G401.6 (cell line): Measurements from ENCODE around the gene CDH2.
"Not testable (repeated sequence)": the region's sequence is repeated elsewhere in the genome, so short reads cannot be mapped to it uniquely, and the experiment has no call there.

Experiments
- FAIRE-seq: peaks from 2 replicates; lab custom pipeline; 2012; peaks lifted over from hg19 to GRCh38; lab: Jason Lieb, UNC

Gene CDH2

DNA sequence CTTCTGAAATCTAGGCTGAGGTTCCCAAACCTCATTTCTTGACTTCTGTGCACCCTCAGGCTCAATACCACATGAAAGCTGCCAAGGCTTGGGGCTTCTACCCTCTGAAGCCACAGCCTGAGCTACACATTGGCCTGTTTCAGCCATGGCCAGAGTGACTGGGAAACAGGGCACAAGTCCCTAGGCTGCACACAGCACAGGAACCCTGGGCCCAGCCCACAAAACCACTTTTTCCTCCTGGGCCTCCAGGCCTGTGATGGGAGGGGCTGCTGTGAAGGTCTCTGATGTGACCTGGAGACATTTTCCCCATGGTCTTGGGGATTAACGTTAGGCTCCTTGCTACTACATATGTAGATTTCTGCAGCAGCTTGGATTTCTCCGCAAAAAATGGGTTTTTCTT lies 270.7 kb downstream of the CDH2 start:
- not testable (repeated sequence) for FAIRE-seq

DNA sequence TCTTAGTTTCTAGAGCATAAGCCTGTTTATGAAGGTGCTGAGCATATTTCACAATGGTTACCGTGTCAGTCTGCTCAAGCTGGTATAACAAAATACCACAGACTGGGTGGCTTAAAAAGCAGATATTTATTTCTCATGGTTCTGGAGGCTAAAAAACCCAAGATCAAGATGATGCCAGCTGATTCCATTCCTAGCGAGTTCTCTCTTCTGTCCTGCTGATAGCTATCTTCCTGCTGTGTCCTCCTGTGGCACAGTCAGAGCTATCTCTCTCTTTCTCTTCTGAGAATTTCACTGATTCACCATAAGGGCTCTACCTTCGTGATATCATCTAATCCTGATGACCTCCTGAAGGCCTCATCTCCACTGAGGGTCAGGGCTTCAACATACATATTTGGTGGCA lies 273.0 kb downstream of the CDH2 start:
- FAIRE-seq = no peak

DNA sequence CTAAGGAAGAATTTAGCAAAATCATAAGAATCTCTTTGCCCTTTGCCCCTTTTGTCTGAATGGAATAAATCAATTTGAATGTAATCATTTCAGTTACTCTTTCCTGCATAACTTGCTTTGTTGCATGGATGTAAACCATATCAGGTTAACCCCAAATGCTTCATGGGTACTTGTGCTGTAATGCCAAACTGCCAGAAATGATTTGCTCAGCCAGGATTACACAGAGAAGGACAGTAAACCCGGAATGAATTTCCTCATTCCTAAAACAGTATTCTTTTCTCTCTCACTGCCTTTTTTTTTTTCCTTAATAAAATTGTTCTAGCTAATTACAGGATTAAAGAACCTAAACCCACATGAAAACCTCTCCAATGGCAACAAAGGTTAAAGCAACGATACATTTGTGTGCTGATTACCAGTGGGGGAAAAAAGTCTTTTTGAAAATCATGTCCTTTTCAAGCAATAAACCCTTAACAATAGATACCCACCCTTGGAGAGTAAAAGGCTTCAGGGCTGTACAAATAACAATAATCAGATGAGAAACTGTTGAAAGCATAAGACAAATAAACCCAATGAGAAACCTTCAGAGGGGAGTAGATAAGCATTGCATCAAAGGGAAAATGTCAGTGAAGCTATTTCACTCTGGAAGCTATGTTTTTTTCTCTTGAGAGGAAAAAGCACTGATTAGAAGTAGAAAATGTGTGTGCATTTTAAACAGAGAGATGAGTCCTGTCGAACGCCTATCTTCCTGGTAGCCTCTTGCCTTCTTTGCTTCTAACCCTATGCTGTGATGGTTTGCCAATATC lies 275.3 kb downstream of the CDH2 start:
- no peak for FAIRE-seq
